Measurements from ENCODE around the gene SCD5. TPM values are rescaled to one million over a fixed set of nuclear protein-coding genes. Genes with fewer than 3 reads are reported as not detected.

Gene SCD5
- total and polyA plus RNA-seq, 2 donors (not counting 3 experiments of a cell fraction or from before 2014, with no cell fraction given): 38.4 to 38.5 TPM

- Histone ChIP-seq H2AFZ (ENCODE audit: low read depth, low read length) (no peak overlapping the region), H3K36me3 (ENCODE audit: control insufficient read depth in 2 of 2, extremely low read depth in 1 of 2, insufficient read depth in 2 of 2, low read length in 2 of 2) (no peaks in the 10 kb centered on the region), H3K9me1 (replicated peaks; ENCODE audit: control insufficient read depth, extremely low read depth, insufficient read depth, low read length) (no peaks in the 10 kb centered on the region), H4K20me1 (replicated peaks; ENCODE audit: control insufficient read depth, extremely low read depth, insufficient read depth, low read length) (peaks cover under 1% of the 10 kb centered on the region), H3K4me2 (ENCODE audit: insufficient read depth, low read length) (no peak overlapping the region), H3K27me3 (ENCODE audit: control insufficient read depth in 2 of 2, insufficient read depth in 2 of 2, low read length in 2 of 2) (no peaks in the 10 kb centered on the region), H3K9me3 (replicated peaks; ENCODE audit: control insufficient read depth, insufficient read depth, low read length) (no peaks in the 10 kb centered on the region), H3K4me1 (ENCODE audit: control insufficient read depth, extremely low read depth, insufficient read depth, low read length) (no peaks in the 10 kb centered on the region), H3K9ac (replicated peaks; ENCODE audit: extremely low read depth, insufficient read depth, low read length) (no peak overlapping the region), H3K4me3 (replicated peaks in 1 of 3; ENCODE audit: insufficient read depth in 1 of 3, low read depth in 1 of 3, low read length in 3 of 3) (no peak overlapping the region), H3K79me2 (ENCODE audit: control insufficient read depth, insufficient read depth, low read length) (no peaks in the 10 kb centered on the region), H3K27ac (ENCODE audit: insufficient read depth, low read depth, low read length) (no peak overlapping the region)
- ChIA-PET POLR2A (no interaction called here), CTCF (interaction anchor here (0.5 to 2.0 kb wide), 5 partner anchors 10 to 296 kb away, joined by 3 to 8 read pairs (median 4); partner anchors contain the start of gene SCD5)
- no TSS peak for BruUV-seq (replicated peaks)
- dilution Hi-C loops (cut with MboI; ENCODE audit: extremely low pct_ligation_motif_present, low sequenced_read_pairs): no loop called here
- intact Hi-C loops (cut with micrococcal nuclease): no loop called here
- DNase-seq (ENCODE audit: low read depth, low spot score) (no peak), FAIRE-seq (no peak)
- TF ChIP-seq FOS (IDR thresholded peaks at IDR 0.05; ENCODE audit: borderline replicate concordance, insufficient read depth, low read length) (no peak), JUN (IDR thresholded peaks at IDR 0.05; ENCODE audit: borderline replicate concordance, insufficient read depth, insufficient read length, low read depth) (no peak), MYC (IDR thresholded peaks at IDR 0.05; ENCODE audit: low read depth, low read length) (no peak)
Observed at GRCh38 chr4:82758701-82759685, 39.6 kb downstream of the SCD5 start.

GRCh38 chr4:82756061-82756460, 42.5 kb downstream of the SCD5 start:
- Histone ChIP-seq H4K20me1 (replicated peaks; ENCODE audit: control insufficient read depth, extremely low read depth, insufficient read depth, low read length) (peaks cover 2% of the 10 kb centered on the region), H3K9me1 (replicated peaks; ENCODE audit: control insufficient read depth, extremely low read depth, insufficient read depth, low read length) (no peaks in the 10 kb centered on the region), H3K4me2 (ENCODE audit: insufficient read depth, low read length) (no peak overlapping the region), H2AFZ (ENCODE audit: low read depth, low read length) (no peak overlapping the region), H3K4me3 (replicated peaks in 1 of 3; ENCODE audit: insufficient read depth in 1 of 3, low read depth in 1 of 3, low read length in 3 of 3) (no peak overlapping the region), H3K9me3 (replicated peaks; ENCODE audit: control insufficient read depth, insufficient read depth, low read length) (no peaks in the 10 kb centered on the region), H3K4me1 (ENCODE audit: control insufficient read depth, extremely low read depth, insufficient read depth, low read length) (no peaks in the 10 kb centered on the region), H3K27ac (ENCODE audit: insufficient read depth, low read depth, low read length) (no peak overlapping the region), H3K27me3 (ENCODE audit: control insufficient read depth in 2 of 2, insufficient read depth in 2 of 2, low read length in 2 of 2) (no peaks in the 10 kb centered on the region), H3K36me3 (ENCODE audit: control insufficient read depth in 2 of 2, extremely low read depth in 1 of 2, insufficient read depth in 2 of 2, low read length in 2 of 2) (no peaks in the 10 kb centered on the region), H3K79me2 (ENCODE audit: control insufficient read depth, insufficient read depth, low read length) (no peaks in the 10 kb centered on the region), H3K9ac (replicated peaks; ENCODE audit: extremely low read depth, insufficient read depth, low read length) (no peak overlapping the region)
- BruUV-seq (replicated peaks): no TSS peak
- dilution Hi-C loops (cut with MboI; ENCODE audit: extremely low pct_ligation_motif_present, low sequenced_read_pairs) (no loop called here), intact Hi-C loops (cut with micrococcal nuclease) (no loop called here)
- no peak for TF ChIP-seq POLR2AphosphoS5 (IDR thresholded peaks at IDR 0.05; ENCODE audit: insufficient read depth, low read depth, low read length)
- no peak for TF ChIP-seq GATA2 (IDR thresholded peaks at IDR 0.05; ENCODE audit: insufficient read depth, insufficient read length, low read depth, low read length)
- no peak for TF ChIP-seq MAX (IDR thresholded peaks at IDR 0.05; ENCODE audit: insufficient read depth, insufficient read length)
- TF ChIP-seq MYC (IDR thresholded peaks at IDR 0.05; ENCODE audit: low read depth, low read length): no peak
- TF ChIP-seq CTCF (IDR thresholded peaks at IDR 0.05; ENCODE audit: extremely low read depth in 1 of 2, insufficient read depth in 1 of 2, low read depth in 1 of 2, low read length in 2 of 2): no peak
- no peak for TF ChIP-seq JUN (IDR thresholded peaks at IDR 0.05; ENCODE audit: borderline replicate concordance, insufficient read depth, insufficient read length, low read depth)
- no peak for TF ChIP-seq POLR2A (IDR thresholded peaks at IDR 0.05; ENCODE audit: low read depth, low read length)
- TF ChIP-seq FOS (IDR thresholded peaks at IDR 0.05; ENCODE audit: borderline replicate concordance, insufficient read depth, low read length): no peak
- DNase-seq (ENCODE audit: low read depth, low spot score) (no peak), FAIRE-seq (no peak)
- CTCF ChIA-PET: no interaction called here
- POLR2A ChIA-PET: no interaction called here

Data from endothelial cell of umbilical vein (primary cell).